Tibial nerve (tissue), 4 donors: ENCODE results near the gene FRMD4A. TPM values are rescaled to one million over a fixed set of nuclear protein-coding genes. Genes with fewer than 3 reads are reported as not detected.

ENCODE experiments used
- DNase-seq, 2 donors: peaks; one replicate each; pipeline ENCODE4 v3.0.0-alpha.2; 2019; ENCODE audit warnings: low spot score in 2 of 2
- H3K27ac ChIP-seq, 4 donors: fragments of 200-600 bp; sonication (generic) in 3 of 4; one replicate each; pipeline ENCODE4 v1.5.1; 2017 to 2019; ENCODE audit warnings: mild to moderate bottlenecking in 1 of 4
- H3K27me3 ChIP-seq, 2 donors: fragments of 200-600 bp; sonication (generic) in 1 of 2; one replicate each; pipeline versions ENCODE4 v1.5.1 to v1.6.0; 2017 to 2019
- H3K36me3 ChIP-seq, 3 donors: fragments of 200-600 bp; sonication (generic); one replicate each; pipeline ENCODE4 v1.5.1; 2018 to 2019
- H3K4me1 ChIP-seq, 4 donors: fragments of 200-600 bp; sonication (generic) in 3 of 4; one replicate each; pipeline ENCODE4 v1.5.1; 2017 to 2019
- H3K4me3 ChIP-seq, 4 donors: fragments of 200-600 bp; sonication (generic) in 3 of 4; one replicate each; pipeline ENCODE4 v1.5.1; 2017 to 2019; ENCODE audit warnings: mild to moderate bottlenecking in 1 of 4, moderate library complexity in 1 of 4
- H3K9me3 ChIP-seq, 4 donors: fragments of 200-600 bp; sonication (generic) in 3 of 4; one replicate each; pipeline ENCODE4 v1.5.1; 2017 to 2019
- CTCF ChIP-seq, 5 experiments: fragments of 200-600 bp in 3 of 5; fragments of 450-650 bp in 2 of 5; sonication (generic) in 3 of 5; IDR thresholded peaks; one replicate each; pipeline ENCODE4 v1.5.1; 2016 to 2019; ENCODE audit warnings: antibody characterized with exemption in 5 of 5, mild to moderate bottlenecking in 3 of 5, moderate library complexity in 2 of 5
- EP300 ChIP-seq, 2 donors: sonication (generic); formaldehyde crosslinking; IDR thresholded peaks; one replicate each; pipeline ENCODE4 v1.6.1; 2017; ENCODE audit warnings: antibody characterized with exemption in 2 of 2, mild to moderate bottlenecking in 1 of 2
- POLR2A ChIP-seq, 2 donors: fragments of 450-650 bp; IDR thresholded peaks; one replicate each; pipeline ENCODE4 v1.6.1; 2017; ENCODE audit warnings: antibody characterized with exemption in 2 of 2, mild to moderate bottlenecking in 2 of 2, moderate library complexity in 2 of 2
- WGBS, 2 donors: methylation state at CpG; one replicate each; pipeline ENCODE4 v1.1.5; 2018; 5-methylcytosine and 5-hydroxymethylcytosine counted together
- total RNA-seq, 4 donors: library from RNA; depleted of rRNA; stranded (reverse); fragments of >200 nt; gene quantifications; one replicate each; pipeline ENCODE4 v1.1.0, GENCODE V29; 2016

Gene FRMD4A
- total RNA-seq, 4 donors from 2014 or later: 39.8 to 89.7 (median 53.9) TPM

DNA sequence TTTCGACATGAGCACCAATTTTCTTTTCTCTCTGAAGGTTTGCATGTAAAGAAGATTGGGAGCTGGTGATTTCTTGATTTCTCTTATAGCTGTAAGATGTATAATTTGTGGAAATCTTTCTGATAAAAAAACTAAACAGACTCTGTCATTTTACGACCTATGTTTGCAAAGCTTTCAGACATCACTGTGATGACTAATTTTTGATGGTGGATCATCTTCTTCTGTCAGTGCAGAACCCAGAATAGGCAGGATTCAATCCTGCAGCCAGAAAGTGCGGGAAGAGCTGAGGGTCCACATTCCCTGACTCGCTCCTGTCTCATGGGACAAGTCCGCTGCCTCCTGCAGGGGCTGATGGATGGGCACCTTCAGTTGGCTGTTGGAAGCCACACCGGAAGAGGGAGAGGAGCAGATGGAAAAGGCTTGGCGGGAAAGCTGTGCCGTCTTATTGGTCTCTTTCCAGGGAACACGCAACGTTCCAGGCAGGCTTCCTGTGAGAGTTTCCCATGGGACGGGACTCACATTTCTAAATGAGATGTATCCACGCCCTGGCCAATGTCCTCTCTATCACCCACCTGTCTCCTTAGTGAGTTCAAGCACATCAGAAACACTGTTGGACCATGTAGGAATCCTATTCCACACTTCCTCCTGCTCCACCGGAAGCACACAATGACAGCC is 557.1 kb downstream of the FRMD4A start:
- no peak for DNase-seq
- Histone ChIP-seq H3K4me1 (peaks cover 0 to 13% (median 3%) of the 10 kb centered on the region in 4 donors), H3K36me3 (peaks cover 0 to 9% (median 0%) of the 10 kb centered on the region in 3 donors), H3K4me3 (no peak overlapping the region), H3K27me3 (no peaks in the 10 kb centered on the region), H3K27ac (no peak overlapping the region), H3K9me3 (peaks cover 0 to 7% (median 0%) of the 10 kb centered on the region in 4 donors)
- 75 to 79% methylated on average over 12 to 13 of the region's 13 CpGs for WGBS, 2 donors
- TF ChIP-seq POLR2A (IDR thresholded peaks at IDR 0.05) (no peak), EP300 (IDR thresholded peaks at IDR 0.05) (no peak), CTCF (IDR thresholded peaks at IDR 0.05) (no peak)

DNA sequence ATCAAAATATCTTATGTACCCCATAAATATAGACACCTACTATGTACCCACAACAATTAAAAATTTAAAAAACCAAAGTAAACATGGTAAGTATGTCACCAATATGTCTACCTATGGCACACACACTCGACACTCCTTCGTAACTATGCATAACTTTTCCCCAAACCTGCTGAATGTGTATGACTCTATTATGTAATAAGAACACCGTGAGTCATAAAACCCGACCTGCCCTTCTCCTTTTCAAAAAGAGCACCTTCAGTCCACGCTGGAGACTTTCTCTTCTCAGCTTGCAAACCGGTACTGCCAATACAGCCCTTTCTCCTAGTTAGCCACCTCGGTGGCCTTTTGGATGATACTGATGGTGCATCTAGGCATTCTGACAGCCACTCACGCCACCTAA is 557.7 kb downstream of the FRMD4A start:
- Histone ChIP-seq H3K4me1 (peaks cover 0 to 10% (median 3%) of the 10 kb centered on the region in 4 donors), H3K4me3 (no peak overlapping the region), H3K9me3 (peaks cover 0 to 7% (median 0%) of the 10 kb centered on the region in 4 donors), H3K27ac (no peak overlapping the region), H3K27me3 (no peaks in the 10 kb centered on the region), H3K36me3 (peaks cover 0 to 9% (median 0%) of the 10 kb centered on the region in 3 donors)
- no peak for DNase-seq
- 87 to 88% methylated on average over 8 of the region's 8 CpGs for WGBS, 2 donors
- TF ChIP-seq POLR2A (IDR thresholded peaks at IDR 0.05): no peak
- no peak for TF ChIP-seq EP300 (IDR thresholded peaks at IDR 0.05)
- no peak for TF ChIP-seq CTCF (IDR thresholded peaks at IDR 0.05)

DNA sequence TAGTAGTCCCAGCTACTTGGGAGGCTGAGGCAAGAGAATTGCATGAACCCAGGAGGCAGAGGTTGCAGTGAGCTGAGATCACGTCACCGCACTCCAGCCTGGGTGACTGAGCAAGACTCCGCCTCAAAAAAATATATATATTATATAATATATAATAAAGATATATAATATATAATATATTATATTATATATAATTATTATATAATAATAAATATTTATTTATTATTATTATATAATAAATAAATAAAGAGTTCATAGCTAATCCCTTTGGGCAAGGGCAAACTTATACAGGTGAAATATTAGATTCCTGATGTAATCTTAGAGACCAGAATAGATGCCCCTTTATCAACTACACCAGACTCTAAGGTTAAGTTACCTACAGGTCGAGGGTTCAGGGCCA is 558.7 kb downstream of the FRMD4A start:
- WGBS, 2 donors: 93% methylated on average over 4 of the region's 4 CpGs
- H3K4me1 ChIP-seq: peaks cover 0 to 6% (median 3%) of the 10 kb centered on the region in 4 donors
- H3K4me3 ChIP-seq: no peak overlapping the region
- no peaks in the 10 kb centered on the region for H3K27me3 ChIP-seq
- H3K9me3 ChIP-seq: peaks cover 0 to 7% (median 0%) of the 10 kb centered on the region in 4 donors
- no peak for DNase-seq
- peaks cover 0 to 12% (median 0%) of the 10 kb centered on the region in 3 donors for H3K36me3 ChIP-seq
- no peak overlapping the region for H3K27ac ChIP-seq
- no peak for TF ChIP-seq POLR2A (IDR thresholded peaks at IDR 0.05)
- no peak for TF ChIP-seq EP300 (IDR thresholded peaks at IDR 0.05)
- no peak for TF ChIP-seq CTCF (IDR thresholded peaks at IDR 0.05)

DNA sequence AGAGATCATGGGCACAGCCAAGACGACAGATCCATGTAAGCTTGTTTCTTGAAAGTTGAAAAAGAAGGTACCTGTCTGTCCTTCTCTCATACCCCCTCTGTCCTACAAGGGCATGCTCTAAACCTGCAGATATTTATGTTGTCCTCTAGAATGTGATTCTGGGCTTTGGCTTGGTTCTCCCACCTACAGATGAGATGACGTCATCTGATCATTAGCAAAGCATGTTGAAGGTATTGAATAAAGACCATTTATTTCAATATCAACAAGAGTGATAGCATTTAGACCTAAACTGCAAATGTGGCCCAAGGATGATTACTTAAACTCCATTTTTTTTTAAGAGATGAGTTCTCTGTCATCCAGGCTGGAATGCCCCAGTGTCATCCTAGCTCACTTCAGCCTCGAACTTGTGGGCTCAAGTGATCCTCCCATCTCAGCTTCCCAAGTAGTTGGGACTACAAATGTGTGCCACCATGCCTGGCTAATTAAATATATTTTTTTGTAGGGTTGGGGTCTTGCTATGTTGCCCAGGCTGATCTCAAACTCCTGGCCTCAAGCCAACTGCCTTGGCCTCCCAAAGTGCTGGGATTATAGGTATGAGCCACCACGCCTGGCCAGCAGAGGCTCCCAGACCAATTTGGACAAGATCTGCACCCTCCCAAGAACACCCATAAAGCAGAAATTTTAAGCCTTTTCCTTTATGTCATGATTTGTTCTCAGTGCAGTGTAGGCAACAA is 559.8 kb downstream of the FRMD4A start:
- H3K4me3 ChIP-seq: no peak overlapping the region
- H3K27ac ChIP-seq: no peak overlapping the region
- WGBS, 2 donors: 93 to 98% methylated on average over 4 of the region's 4 CpGs
- peaks cover 0 to 6% (median 0%) of the 10 kb centered on the region in 4 donors for H3K4me1 ChIP-seq
- H3K27me3 ChIP-seq: no peaks in the 10 kb centered on the region
- peaks cover 0 to 11% (median 0%) of the 10 kb centered on the region in 3 donors for H3K36me3 ChIP-seq
- no peak for TF ChIP-seq POLR2A (IDR thresholded peaks at IDR 0.05)
- TF ChIP-seq CTCF (IDR thresholded peaks at IDR 0.05): no peak
- no peak for TF ChIP-seq EP300 (IDR thresholded peaks at IDR 0.05)
- peaks cover 0 to 7% (median 0%) of the 10 kb centered on the region in 4 donors for H3K9me3 ChIP-seq
- no peak for DNase-seq

DNA sequence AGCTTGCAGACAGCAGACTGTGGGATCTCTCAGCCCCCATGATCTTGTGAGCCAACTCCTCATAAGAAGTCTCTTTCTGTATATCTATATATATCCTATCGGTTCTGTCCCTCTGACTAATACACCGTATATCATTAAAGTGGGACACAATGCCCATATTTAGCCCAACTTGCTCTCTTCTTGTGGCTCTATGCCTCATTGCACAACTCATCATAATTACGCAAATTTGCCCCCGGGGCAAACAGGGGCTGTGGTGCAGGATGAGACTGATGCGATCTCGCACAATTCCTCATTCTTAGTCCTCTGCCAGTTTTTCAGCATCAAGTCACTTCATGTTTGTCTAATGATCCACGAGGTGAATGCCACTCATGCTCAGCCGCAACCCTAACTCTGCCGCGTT is 560.8 kb downstream of the FRMD4A start:
- H3K4me3 ChIP-seq: no peak overlapping the region
- no peak for TF ChIP-seq EP300 (IDR thresholded peaks at IDR 0.05)
- TF ChIP-seq POLR2A (IDR thresholded peaks at IDR 0.05): no peak
- TF ChIP-seq CTCF (IDR thresholded peaks at IDR 0.05): no peak
- peaks cover 0 to 6% (median 0%) of the 10 kb centered on the region in 4 donors for H3K4me1 ChIP-seq
- WGBS, 2 donors: 41 to 54% methylated on average over 10 of the region's 10 CpGs
- peaks cover 0 to 3% (median 0%) of the 10 kb centered on the region in 3 donors for H3K36me3 ChIP-seq
- no peaks in the 10 kb centered on the region for H3K27me3 ChIP-seq
- no peaks in the 10 kb centered on the region for H3K9me3 ChIP-seq
- H3K27ac ChIP-seq: peak overlapping the region in 1 of 4 donors; percentile 33
- DNase-seq: no peak
